Uterus (tissue), 2 donors: ENCODE results near the gene KLHL40.

ENCODE experiments used
- CTCF ChIP-seq, 4 experiments: fragments of 200-600 bp in 2 of 4; fragments of 450-650 bp in 2 of 4; sonication (generic) in 2 of 4; IDR thresholded peaks; one replicate each; pipeline ENCODE4 v1.5.1; 2016 to 2019; ENCODE audit warnings: antibody characterized with exemption in 4 of 4, mild to moderate bottlenecking in 2 of 4, moderate library complexity in 1 of 4
- POLR2A ChIP-seq, 2 donors: fragments of 450-650 bp; IDR thresholded peaks; one replicate each; pipeline ENCODE4 v1.6.1; 2016; ENCODE audit warnings: antibody characterized with exemption in 2 of 2, mild to moderate bottlenecking in 1 of 2, moderate library complexity in 1 of 2

GRCh38 chr3:42734263-42734860 lies 49.0 kb downstream of the KLHL40 start:
- TF ChIP-seq CTCF (IDR thresholded peaks at IDR 0.05): no peak
- no peak for TF ChIP-seq POLR2A (IDR thresholded peaks at IDR 0.05)
